ENCODE data around the gene CDK3.

Gene CDK3

DNA sequence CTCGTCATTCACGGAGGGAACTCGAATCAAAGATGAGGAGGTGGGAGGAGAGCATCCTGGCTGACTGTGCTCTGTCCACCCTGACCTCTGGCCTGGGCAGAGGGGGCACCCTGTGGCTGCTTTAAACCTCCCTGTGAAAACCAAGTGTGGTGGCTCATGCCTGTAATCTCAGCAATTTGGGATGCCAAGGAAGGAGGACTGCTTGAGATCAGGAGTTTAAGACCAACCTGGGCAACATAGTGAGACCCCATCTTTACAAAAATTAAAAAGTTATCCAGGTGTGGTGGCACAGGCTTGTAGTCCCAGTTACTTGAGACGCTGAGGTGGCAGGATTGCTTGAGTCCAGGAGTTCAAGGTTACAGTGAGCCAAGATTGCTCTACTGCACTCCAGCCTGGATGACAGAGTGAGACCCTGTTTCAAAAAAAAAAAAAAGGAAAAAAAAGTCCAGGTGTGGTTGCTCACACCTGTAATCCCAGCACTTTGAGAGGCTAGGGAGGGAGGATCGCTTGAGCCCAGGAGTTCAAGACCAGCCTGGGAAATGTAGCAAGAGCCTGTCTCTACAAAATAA is 5.8 kb upstream of the CDK3 start:
- DNase-seq, result no peak

DNA sequence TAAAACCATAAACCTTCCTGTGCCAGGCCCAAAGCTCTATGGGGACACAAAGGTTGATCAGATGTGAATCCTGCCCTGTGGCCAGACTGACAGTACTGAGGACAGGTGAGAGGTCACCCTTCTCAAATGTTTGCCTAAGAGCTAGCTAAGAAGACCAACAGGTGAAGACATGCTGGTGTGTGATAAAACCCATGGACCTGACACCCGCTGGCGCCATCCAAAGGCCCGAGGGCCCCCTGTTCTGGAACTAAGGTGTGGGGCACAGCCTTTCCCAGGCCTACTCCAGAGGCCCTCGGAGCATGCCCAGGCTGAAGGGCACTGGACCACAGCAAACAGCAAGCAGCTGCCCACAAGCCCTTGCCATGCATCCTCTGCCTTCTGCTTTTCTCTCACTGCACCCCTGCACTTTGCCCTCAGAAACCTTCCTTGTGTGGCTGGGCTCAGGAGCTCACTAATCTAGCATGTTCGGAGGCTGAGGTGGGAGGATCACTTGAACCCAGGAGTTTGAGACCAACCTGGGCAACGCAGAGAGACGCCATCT is 5.2 kb upstream of the CDK3 start:
- no peak for DNase-seq

DNA sequence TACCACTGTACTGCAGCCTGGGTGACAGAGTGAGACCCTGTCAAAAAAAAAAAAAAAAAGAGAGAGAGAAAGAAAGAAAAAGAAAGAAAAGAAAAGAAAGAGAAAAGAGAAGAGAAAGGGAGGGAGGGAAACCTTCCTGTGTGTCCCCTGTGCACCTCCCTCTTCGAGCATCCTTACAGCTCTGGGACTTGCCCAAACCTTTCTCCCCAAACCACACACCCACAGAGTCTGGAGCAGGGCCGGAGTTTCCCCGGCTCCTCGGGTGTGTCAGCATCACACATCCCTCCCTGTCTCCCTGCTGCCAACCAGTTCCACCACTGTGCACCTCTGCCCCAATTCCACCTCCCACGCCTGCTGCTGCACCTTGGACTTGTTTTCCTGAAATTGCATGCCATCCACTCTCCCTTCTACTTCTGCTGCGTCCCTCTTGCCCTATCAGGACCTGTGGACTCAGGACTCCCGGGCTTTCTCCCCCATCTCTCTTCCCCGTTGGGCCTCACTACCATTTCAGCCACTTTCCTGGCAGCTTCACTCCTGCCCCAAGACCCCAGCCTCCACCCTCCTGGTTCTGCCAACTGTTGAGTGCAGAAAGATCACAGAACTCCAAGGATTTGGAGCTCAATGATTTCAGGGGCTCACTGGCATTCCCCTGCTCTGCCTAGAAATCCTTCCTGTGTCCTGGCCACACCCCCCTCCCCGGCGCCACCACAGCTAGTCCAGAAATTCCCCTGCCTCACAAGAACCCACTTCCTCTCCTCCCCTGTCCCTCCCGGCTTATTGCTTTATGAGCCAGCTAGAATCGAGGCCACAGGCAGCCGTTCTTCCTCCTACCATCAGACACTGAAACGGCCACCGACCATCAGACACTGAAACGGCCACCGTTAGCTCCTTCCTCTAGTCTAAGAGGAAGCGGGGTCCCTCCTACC is 3.7 kb upstream of the CDK3 start:
- DNase-seq, result no peak

DNA sequence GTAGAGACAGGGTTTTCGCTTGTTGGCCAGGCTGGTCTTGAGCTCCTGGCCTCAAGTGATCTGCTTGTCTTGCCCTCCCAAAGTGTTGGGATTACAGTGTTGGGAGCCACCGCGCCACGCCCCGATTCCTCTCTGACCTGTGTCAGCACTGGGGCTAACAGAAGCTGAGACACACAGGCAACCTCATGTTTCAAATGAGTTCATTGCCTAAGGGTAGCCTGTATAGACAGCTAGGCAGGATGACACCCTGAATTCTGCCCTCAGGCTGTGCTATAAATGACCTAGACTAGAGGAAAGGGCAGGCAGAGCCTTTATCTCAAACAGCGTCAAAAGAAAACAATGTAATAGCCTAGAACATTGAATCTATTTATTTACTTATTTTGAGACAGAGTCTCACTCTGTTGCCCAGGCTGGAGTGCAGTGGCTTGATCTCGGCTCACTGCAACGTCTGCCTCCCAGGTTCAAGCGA is 2.3 kb upstream of the CDK3 start:
- DNase-seq, result no peak

DNA sequence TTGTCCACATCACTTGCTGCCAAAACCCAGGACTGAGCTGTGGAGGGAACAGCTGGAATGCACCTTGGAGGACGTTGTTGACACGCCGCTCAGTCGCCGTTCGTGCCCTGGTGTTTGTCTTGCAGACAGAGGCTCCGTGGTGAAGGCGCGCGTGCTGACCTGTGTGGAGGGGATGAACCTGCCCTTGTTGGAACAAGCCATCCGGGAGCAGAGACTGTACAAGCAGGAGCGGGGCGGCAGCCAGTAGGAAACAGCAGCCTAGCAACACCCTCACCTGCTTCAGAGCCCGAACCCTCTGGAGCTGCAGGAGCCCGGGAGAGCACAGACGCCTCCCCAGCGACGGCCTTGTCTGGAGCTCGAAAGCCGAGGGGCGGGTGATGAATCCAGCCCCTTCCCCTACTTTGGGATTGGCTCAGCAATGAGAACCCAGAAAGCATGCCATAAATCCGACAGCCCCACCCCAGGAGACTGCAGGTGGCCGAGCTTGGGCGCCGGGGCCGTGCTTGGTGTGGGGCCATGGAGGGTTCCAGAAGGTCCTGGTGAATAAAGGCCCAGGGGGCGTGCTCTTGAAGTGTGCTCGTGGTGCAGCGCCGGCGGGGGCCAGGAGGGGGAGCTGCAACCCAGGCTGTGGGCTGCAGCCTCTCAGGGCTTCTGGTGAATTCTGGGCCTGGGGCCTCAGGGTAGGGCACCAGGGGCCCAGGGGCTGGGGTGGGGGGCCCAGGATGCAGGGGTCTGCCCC is 470 bp upstream of the CDK3 start:
- DNase-seq, result no peak

DNA sequence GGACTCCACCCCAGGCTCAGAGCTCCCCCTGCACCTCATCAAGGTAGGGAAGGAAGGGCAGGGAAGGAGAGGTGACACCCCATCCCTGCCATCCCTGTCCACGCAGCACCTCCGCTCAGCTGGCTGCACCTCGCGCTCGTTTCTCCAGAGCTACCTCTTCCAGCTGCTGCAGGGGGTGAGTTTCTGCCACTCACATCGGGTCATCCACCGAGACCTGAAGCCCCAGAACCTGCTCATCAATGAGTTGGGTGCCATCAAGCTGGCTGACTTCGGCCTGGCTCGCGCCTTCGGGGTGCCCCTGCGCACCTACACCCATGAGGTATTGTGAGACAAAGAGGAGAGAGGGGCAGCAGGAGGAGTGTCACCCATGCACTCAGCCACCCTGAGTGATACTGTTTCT is 1.4 kb downstream of the CDK3 start:
- no peak for DNase-seq

DNA sequence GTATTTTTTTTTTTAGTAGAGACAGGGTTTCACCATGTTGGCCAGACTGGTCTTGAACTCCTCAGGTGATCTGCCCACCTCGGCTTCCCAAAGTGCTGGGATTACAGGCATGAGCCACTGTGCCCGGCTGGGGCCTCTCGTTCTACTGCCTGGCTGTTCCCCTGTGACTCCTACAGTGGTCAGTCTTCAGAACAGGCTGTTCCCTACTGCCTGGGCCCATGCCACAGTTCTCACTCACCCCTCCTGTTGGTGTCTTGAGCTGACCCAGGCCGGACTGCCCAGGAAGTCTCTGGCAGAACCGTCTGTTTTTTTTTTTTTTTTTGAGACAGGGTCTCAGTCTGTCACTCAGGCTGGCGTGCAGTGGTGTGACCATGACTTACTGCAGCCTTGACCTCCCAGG is 3.3 kb downstream of the CDK3 start:
- no peak for DNase-seq

DNA sequence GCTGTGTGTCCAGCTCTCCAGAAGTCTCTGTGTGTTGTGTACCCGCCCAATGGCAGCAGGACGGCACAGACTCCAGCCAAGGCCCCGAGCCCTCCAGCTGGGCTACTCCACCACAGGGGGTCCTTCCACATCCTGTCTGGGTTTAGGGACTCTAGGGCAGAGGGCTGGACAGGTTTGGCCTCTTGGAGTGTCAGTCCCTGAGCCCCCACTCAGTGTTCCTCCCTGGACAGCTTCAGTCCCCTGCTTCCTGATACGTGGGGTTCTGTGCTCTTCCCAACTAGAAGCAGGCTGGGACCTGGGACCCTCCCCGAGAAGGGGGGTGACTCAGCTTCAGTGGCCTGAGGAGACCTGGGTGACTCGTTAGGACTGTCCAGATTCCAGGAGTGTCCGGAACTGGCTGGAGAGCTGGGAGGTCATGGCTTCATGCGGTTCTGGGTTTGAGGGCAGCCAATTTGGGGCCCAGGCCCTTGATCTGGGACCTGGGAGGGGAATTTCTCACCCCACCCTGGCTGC is 4.2 kb downstream of the CDK3 start:
- DNase-seq, result no peak

DNA sequence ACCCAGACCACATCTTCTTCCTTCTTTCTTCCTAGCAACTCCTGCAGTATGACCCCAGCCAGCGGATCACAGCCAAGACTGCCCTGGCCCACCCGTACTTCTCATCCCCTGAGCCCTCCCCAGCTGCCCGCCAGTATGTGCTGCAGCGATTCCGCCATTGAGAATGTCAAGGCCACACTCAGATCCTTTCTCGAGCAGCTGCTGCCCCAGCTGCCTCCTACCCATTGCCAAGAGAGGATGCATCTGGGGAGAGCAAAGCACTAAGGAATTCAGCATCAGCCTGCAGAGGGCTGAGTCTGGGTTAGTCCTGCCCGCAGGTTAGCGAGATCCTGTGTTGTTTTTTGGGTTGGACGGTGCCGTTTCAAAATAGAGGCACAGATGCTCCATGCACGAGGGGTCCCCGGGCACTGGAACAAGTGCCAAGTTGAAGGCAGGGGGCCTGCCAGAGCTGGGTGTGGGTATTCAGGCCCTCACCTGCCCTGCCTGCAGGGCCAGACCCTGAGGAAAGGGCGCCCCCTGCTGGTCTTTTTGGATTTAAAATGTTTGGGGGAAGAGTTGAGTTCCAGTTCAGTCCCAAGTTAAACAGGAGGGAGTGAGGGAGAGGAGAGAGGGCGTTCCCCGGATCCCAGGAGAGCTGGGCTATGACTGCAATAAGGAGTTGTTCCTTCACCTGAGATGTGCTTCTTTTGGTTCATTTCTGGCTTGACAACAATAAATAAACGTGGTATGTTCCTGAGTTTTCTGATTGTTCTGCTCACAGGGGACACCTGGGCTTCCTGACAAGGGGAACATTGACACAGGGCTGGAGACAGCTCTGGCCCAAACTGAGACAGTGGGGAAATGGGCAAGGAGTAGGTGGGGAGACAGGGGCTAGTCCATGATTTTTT is 4.9 kb downstream of the CDK3 start:
- peak; percentile 59 for DNase-seq

DNA sequence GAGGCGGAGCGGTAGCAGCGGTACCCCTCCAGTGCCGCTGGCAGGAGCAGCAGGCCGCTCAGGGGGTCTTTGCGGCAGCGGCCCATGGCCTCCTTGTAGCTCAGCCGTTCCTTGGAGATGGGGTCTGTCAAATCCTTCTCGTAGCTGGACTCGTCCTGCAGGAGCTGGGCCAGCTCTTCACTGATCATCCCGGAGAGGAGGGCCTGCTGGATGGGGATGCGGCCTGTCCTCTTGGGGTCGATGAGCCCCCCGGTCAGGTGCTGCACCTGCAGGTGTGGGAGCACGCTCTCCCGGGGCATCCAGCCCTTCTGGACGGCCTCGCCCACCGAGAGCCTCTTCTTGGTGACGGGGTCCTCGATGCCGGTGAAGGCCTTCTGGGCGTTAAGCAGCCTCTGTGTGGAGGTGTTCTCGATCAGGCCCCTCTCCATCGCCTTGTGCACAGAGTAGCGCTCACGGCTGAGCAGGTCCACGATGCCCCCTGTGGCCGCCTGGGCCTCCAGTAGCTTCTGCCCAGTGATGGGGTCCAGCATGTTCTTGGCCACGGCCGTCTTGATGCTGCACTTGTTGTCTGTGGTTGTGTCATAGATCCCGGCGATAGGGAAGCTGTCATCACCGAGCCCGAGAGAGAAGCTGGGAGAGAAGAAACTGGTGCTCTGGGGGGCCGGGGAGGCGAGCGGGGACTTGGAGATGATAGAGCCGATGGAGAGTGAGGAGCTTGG is 6.6 kb downstream of the CDK3 start:
- no peak for DNase-seq

DNA sequence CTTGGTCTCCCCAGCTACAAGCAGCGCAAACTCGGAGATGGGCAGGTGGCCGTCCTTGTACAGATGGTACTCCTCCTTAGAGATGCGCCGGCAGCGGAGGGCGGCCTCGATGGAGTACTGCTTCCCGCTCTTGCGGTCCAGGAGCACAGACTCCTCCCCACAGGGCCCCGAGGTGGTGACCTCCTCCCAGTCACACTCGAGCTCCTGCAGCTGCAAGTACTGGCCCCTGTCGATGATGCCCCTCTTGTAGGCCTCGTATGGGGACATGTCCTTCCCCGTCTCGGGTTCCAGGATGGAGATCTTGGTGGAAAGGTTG is 7.2 kb downstream of the CDK3 start:
- no peak for DNase-seq

DNA sequence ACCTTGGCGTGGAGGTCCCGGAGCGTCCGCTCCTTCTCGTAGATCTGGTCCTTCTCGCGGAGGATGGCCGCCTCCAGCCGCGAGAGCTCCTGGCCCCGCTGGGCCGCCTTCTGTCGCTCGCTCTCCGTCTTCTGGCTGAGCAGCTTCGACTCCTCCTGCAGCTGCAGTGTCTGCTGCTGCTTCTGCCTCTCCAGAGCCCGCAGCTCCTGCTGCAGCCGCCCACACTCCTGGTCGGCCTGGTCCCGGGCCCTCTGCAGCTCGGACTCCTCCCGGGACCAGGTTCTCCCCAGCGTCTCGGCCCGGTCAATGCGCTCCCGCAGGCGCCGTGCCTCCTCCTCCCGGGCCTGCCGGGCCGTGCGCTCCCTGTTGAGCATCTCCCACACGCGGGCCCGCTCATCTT is 7.6 kb downstream of the CDK3 start:
- no peak for DNase-seq

DNA sequence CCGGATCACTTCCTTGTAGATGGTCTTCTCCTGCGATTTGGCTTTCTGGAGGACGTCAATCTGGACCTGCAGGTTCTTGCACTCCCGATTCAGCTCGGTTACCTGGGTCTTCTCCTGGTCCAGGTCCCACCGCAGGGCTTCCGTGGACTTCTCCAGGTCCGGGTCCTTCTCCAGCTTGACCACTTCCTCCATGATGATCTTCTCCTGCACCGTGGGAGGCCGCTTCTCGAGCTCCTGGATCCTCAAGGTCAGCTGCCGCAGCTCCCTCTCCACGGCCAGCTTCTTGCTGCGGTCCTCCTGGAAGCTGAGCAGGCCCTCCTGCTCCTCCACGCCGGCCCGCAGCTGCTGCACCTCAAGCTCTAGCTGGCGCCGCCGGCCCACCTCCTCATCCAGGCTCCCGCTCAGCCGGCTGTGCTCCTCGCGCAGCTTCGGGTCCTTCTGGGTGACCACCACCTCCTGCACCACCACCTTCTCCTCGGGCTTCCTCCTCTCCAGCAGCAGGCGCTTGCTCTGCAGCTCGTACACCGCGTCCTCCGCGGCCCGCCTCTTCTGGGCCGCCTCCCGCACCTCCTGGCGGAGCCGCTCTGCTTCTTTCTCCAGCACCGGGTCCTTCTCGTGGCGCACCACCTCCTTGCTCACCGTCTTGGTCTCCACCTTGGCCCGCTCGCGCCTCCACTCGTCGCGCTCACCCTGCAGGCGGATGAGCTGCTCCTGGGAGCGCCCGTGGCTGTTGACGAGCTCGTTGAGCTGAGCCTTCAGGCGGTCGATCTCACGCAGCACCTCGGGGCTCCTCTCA is 8.2 kb downstream of the CDK3 start:
- DNase-seq, result no peak

DNA sequence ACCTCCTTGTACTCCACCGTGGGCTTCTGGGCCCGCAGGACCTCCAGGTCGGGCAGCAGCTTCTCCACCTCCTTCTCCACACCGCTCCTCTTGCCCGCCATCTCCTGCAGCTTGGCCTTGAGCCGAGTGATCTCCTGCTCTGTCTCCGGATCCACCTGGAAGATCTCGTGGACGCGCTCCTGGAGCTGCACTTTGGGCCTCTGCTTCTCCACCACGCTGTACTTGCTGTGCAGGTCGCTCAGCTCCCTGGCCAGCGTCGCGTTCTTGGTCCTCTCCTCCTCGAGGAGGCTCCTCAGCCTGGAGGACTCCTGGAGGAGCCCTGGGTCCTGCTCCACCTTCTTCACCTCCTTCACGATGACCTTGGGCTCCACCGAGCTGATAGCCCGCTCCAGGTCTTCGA is 8.8 kb downstream of the CDK3 start:
- DNase-seq, result no peak

DNA sequence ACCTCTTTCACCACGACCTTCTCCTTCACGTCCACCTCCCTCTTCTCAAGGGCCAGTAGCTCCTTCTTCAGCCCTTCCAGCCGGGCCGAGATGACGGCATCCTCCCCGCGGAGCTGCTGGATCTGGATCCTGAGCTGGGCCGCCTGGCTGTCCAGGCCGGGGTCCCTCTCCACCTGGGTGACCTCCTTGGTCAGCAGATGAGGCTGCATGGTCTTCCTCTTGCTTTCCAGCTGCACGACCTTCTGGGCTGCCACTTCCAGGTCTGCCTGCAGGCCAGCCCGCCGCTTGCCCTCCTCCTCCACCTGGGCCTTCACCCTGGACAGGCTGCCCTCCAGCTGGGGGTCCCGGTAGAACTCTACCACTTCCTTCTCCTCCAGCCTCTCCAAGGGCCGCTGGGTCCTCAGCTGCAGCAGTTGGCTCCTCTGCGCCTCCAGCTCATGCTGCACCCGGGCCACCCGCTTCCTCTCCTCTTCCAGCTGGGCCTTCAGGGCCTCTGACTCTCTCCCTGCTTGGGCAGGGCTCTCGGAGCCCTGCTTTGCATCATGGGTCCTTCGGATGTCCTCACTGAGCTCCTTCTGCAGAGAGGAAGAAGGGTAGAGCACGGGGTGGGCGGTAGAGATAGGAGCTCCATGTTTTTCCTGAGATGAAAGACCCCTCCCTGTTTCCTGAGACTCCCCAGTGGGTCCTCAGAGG is 9.5 kb downstream of the CDK3 start:
- no peak for DNase-seq

DNA sequence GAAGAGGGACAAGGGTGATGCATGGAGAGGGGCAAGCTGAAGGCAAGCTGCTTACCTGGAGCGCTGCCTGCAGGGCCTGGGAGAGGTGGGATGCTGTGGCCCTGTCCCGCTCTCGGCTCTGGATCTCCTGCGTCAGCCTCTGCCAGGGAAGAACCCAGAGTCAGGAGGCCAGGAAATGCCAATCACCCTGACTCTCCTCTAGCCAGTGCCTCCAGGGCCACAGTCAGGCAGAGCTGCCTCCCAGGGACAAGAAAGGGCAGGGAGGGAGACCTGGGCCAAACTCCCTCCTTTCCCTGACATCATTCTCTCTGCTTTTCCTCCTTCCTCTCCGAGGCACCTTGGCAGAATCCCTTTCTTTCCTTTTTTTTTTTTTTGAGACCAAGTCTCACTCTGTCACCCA is 11.3 kb downstream of the CDK3 start:
- no peak for DNase-seq

DNA sequence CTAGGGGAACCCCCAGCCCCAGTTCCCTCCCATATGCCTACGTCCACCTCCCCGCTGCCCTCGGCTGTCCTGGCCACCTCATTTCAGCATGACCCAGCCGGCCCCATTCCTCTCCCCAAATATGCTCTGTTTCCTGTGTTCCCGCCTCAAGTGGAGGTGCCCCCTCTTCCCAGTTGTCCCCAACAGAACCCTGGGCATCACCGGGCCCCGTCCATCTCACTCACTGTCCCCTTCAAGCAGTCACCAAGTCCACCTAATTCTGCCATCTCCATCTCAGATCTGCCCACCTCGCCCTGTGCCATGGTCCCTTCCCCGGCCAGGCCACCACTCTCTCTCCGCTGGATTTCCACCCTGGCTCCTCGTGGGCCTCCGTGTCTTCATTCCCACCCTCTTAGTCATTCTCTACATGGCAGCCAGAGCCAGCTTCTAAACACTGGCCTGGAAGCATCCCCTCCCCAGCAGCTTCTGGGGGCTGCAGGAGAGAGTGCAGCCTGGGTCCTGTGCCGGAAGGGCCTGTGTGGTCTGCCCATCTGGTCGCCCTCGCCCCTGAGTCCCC is 12.8 kb downstream of the CDK3 start:
- no peak for DNase-seq

DNA sequence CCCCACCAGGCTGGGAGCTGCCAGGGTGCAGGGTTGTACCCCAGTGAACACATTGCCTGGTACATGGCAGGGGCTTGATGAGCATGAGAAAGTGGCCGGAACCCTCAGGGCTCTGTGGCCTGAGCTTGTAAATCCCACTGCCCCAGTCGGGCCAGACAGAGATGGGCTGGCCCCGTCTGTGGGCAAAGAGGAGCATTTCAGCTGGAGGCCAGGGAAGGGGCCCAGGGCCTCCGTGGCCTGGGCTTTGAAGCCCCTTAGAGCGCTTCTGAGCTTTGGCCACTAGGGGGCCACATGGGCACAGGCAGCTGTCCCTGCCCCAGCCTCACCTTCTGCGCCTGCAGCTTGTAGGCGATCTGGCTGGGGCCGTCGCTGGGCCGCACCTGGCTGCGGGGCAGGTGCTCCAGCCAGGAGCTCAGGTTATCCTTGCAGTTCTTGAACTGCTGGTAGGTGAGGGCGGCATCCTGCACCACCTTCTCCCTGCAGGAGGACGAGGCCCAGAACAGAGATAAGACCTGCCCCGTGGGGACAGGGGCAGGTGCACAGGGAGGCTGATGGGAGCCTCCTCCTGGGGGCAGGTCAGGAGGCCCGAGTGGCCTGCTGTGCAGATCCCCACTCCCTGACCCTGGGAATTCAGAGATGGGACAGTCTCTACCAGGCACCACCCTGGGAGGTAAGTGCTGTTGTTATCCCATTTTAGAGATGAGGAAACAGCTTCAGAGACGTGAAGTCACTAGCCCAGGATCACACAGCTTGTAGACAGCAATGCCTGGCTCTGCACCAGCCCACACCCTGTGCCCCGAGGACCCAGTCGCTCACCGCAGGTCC is 13.7 kb downstream of the CDK3 start:
- DNase-seq, result peak; percentile 37

DNA sequence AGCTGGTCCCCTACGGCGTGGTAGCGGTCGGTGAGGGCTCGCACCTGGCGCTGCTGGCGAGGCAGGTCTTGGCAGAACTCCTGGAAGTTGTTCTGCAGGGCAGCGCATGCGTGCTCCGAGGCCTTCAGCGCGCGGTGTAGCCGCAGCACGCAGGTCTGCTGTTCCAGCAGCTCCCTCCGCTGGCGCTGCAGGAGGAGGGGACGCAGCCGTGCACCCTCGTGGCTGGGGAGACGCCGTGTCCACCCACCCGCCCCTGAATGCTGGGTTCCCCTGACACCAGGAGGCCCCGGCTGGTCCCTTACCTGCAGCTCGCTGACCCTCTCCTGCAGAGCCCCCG is 14.2 kb downstream of the CDK3 start:
- no peak for DNase-seq

Measured in NCI-H1048 (cell line).